PC-9 (cell line): ENCODE data around the gene PGP.

Source experiments
- CTCF ChIP-seq: fragments of 200-600 bp; sonication (generic); conservative IDR thresholded peaks from 2 replicates; pipeline ENCODE4 v1.6.1; 2017; ENCODE audit warnings: mixed run types, antibody characterized with exemption, mild to moderate bottlenecking, moderate library complexity
- EZH2 ChIP-seq: fragments of 200-600 bp; sonication (generic); IDR thresholded peaks from 2 replicates; pipeline ENCODE4 v1.8.0; 2017; ENCODE audit warnings: antibody characterized with exemption, low read depth

GRCh38 chr16:2187212-2187611 is 27.4 kb downstream of the PGP start:
- no peak for TF ChIP-seq CTCF
- no peak for TF ChIP-seq EZH2
